Esophagus muscularis mucosa (tissue), 4 donors: Measurements from ENCODE around the gene HTR1E. TPM values are rescaled to one million over a fixed set of nuclear protein-coding genes. Genes with fewer than 3 reads are reported as not detected.

Experiments used
- DNase-seq: peaks from one replicate; pipeline ENCODE4 v3.0.0-alpha.2; 2017; ENCODE audit errors: extremely low spot score
- H3K27ac ChIP-seq, 4 donors: fragments of 200-600 bp; sonication (generic); replicated peaks in 1 of 4; 1 replicate in 3 of 4; 2 replicates in 1 of 4; pipeline ENCODE4 v1.5.1; 2016 to 2019; ENCODE audit warnings: mild to moderate bottlenecking in 1 of 4
- H3K27me3 ChIP-seq, 4 donors: fragments of 200-600 bp; sonication (generic); one replicate each; pipeline versions ENCODE4 v1.5.1 to v1.6.0; 2016 to 2019
- H3K36me3 ChIP-seq, 4 donors: fragments of 200-600 bp; sonication (generic); one replicate each; pipeline ENCODE4 v1.5.1; 2016 to 2019
- H3K4me1 ChIP-seq, 4 donors: fragments of 200-600 bp; sonication (generic); one replicate each; pipeline ENCODE4 v1.5.1; 2016 to 2019
- H3K4me3 ChIP-seq, 4 donors: fragments of 200-600 bp; sonication (generic); 1 replicate in 2 of 4; 2 replicates in 2 of 4; pipeline ENCODE4 v1.5.1; 2016 to 2019; ENCODE audit warnings: mild to moderate bottlenecking in 4 of 4, moderate library complexity in 1 of 4
- H3K9me3 ChIP-seq, 4 donors: fragments of 200-600 bp; sonication (generic); 1 replicate in 3 of 4; 2 replicates in 1 of 4; pipeline ENCODE4 v1.5.1; 2016 to 2019
- CTCF ChIP-seq, 3 experiments: fragments of 200-600 bp in 2 of 3; fragments of 450-650 bp in 1 of 3; sonication (generic) in 2 of 3; IDR thresholded peaks; one replicate each; pipeline ENCODE4 v1.5.1; 2017 to 2019; ENCODE audit warnings: antibody characterized with exemption in 3 of 3, mild to moderate bottlenecking in 2 of 3, moderate library complexity in 1 of 3
- EP300 ChIP-seq: sonication (generic); formaldehyde crosslinking; IDR thresholded peaks from one replicate; pipeline ENCODE4 v1.6.1; 2017; ENCODE audit warnings: antibody characterized with exemption
- POLR2A ChIP-seq: fragments of 450-650 bp; IDR thresholded peaks from one replicate; pipeline ENCODE4 v1.6.1; 2017; ENCODE audit warnings: antibody characterized with exemption, moderate library complexity, mild to moderate bottlenecking, low read depth
- POLR2AphosphoS5 ChIP-seq, 2 donors: sonication (generic); formaldehyde crosslinking; IDR thresholded peaks; one replicate each; pipeline ENCODE4 v1.6.1; 2017; ENCODE audit warnings: antibody characterized with exemption in 2 of 2
- WGBS: methylation state at CpG from one replicate; pipeline ENCODE4 v1.1.5; 2018; 5-methylcytosine and 5-hydroxymethylcytosine counted together
- intact Hi-C: fragments of 100-400 bp; cut with DNase I; formaldehyde crosslinking; loops from one replicate; pipeline ENCODE4 v1.15.1; 2023
- total RNA-seq, 4 donors: library from RNA; depleted of rRNA; stranded (reverse); fragments of >200 nt; gene quantifications; one replicate each; pipeline versions ENCODE4 v1.1.0 to v1.2.1, GENCODE V29; 2016

HTR1E gene
- total RNA-seq, 4 donors from 2014 or later, result 0.17 to 0.40 (median 0.19) TPM; not detected in 1

- 62% methylated on average over 2 of the region's 2 CpGs for WGBS
- intact Hi-C loops, result no loop called here
These were observed 79.4 kb downstream of the HTR1E start for GRCh38 chr6:87016772-87017171.

DNA sequence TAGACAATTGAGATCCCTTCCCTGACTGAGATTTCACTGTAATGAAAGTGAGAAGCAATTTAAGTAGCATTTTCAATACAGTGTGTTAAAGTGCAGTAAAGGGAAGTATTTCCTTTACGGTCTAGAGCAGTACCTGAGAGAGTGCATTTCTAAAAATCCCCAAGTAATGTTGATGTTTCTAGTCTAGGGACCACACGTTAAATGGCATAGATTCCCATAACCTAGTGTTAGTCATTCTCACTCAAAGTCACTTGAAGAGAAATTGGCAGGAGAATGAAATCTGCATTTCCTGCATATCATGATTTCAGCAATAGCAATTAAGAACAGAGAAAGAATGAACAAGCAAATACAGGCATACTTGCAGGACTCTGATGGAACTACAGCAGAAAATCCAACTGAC lies 89.7 kb downstream of the HTR1E start:
- no peak overlapping the region for H3K4me3 ChIP-seq
- intact Hi-C loops, result no loop called here
- H3K27ac ChIP-seq, result no peak overlapping the region
- DNase-seq, result no peak
- H3K36me3 ChIP-seq, result no peaks in the 10 kb centered on the region
- WGBS, result 70% methylated on average over 2 of the region's 2 CpGs
- no peaks in the 10 kb centered on the region for H3K9me3 ChIP-seq
- no peaks in the 10 kb centered on the region for H3K27me3 ChIP-seq
- H3K4me1 ChIP-seq, result no peaks in the 10 kb centered on the region
- no peak for TF ChIP-seq POLR2A
- no peak for TF ChIP-seq POLR2AphosphoS5 (IDR thresholded peaks at IDR 0.05)
- no peak for TF ChIP-seq EP300

More at GRCh38 chr6:87016772-87017171, 79.4 kb downstream of the HTR1E start:
- TF ChIP-seq POLR2A (no peak), POLR2AphosphoS5 (IDR thresholded peaks at IDR 0.05) (no peak), CTCF (IDR thresholded peaks at IDR 0.05) (no peak)
- Histone ChIP-seq H3K27me3 (no peaks in the 10 kb centered on the region), H3K27ac (no peak overlapping the region), H3K4me3 (no peak overlapping the region), H3K4me1 (no peaks in the 10 kb centered on the region), H3K36me3 (no peaks in the 10 kb centered on the region), H3K9me3 (no peaks in the 10 kb centered on the region)
- no peak for DNase-seq

GRCh38 chr6:87029711-87030314 lies 92.5 kb downstream of the HTR1E start:
- WGBS, result 63% methylated on average over 3 of the region's 3 CpGs
- intact Hi-C loops, result loop anchor here (10.0 kb wide), 1 partner anchor 1105 kb away; no protein-coding TSS in a partner anchor
- Histone ChIP-seq H3K4me1 (no peaks in the 10 kb centered on the region), H3K36me3 (no peaks in the 10 kb centered on the region), H3K27me3 (no peaks in the 10 kb centered on the region), H3K9me3 (no peaks in the 10 kb centered on the region), H3K27ac (no peak overlapping the region), H3K4me3 (no peak overlapping the region)
- no peak for DNase-seq
- no peak for TF ChIP-seq POLR2A
- peak; percentile 26 to 57 (median 50) for TF ChIP-seq CTCF (IDR thresholded peaks at IDR 0.05)

DNA sequence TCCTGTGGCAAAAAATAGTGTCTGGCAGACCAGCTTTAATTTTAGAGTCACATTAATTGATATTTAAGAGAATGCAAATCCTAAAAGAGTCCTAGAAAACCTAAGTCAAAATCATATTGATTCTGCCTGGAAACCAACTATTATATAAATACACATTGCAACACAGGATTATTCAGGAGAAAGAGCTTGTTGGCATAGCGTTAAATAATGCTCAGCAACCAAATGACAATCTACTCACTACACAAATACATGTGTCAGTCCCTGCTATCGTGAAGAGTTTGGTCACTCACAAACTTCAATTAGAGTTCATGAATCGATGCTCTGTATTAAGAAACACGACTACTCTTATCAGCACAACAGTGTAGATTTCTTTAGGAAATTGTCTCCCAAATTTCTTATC lies 103.4 kb downstream of the HTR1E start:
- Histone ChIP-seq H3K9me3 (peaks cover 0 to 7% (median 0%) of the 10 kb centered on the region in 4 donors), H3K36me3 (no peaks in the 10 kb centered on the region), H3K27ac (no peak overlapping the region), H3K27me3 (no peaks in the 10 kb centered on the region), H3K4me3 (no peak overlapping the region), H3K4me1 (no peaks in the 10 kb centered on the region)
- 83% methylated on average over 4 of the region's 4 CpGs for WGBS
- TF ChIP-seq CTCF (IDR thresholded peaks at IDR 0.05) (no peak), POLR2AphosphoS5 (IDR thresholded peaks at IDR 0.05) (no peak), POLR2A (no peak), EP300 (no peak)
- DNase-seq, result no peak
- intact Hi-C loops, result no loop called here

DNA sequence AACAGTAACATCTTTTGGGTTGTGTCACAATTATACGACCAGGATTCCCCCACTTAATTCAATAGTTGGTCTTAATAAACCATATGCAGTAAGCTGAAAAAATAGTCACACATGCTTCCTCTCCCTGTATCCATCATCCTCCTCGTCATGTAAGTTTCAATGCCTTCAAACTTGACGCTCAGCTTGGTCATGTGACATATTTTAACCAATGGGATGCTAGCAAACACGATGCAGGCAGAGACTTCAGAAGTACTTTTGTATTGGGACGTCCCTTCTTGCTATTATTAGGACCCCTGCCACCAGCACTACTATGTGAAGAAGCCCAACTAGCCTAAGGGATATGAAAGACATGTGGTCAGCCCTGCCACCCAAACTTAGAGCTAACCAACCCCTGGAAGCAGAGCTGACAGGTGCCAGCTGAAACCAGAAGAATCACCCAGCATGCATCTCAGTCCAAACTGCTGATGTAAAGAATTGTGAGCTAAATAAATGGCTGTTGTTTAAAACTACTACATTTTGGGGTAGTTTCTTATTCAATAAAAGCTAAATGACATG lies 108.3 kb downstream of the HTR1E start:
- Histone ChIP-seq H3K4me1 (no peaks in the 10 kb centered on the region), H3K27me3 (no peaks in the 10 kb centered on the region), H3K9me3 (peaks cover 0 to 7% (median 0%) of the 10 kb centered on the region in 4 donors), H3K36me3 (no peaks in the 10 kb centered on the region), H3K27ac (no peak overlapping the region), H3K4me3 (no peak overlapping the region)
- TF ChIP-seq POLR2A, result no peak
- TF ChIP-seq POLR2AphosphoS5 (IDR thresholded peaks at IDR 0.05), result no peak
- TF ChIP-seq CTCF (IDR thresholded peaks at IDR 0.05), result no peak
- no peak for TF ChIP-seq EP300
- no peak for DNase-seq
- intact Hi-C loops, result no loop called here
- 77% methylated on average over 5 of the region's 5 CpGs for WGBS
